Measurements from ENCODE around the gene FN3KRP. TPM values are rescaled to one million over a fixed set of nuclear protein-coding genes. Genes with fewer than 3 reads are reported as not detected.

FN3KRP gene
- polyA plus RNA-seq, 3 donors, result 16.5 to 24.8 (median 23.2) TPM

GRCh38 chr17:82677353-82677925 lies 39.1 kb upstream of the FN3KRP start:
- H2AFZ ChIP-seq (ENCODE audit: insufficient read depth, low read depth, low read length, poor library complexity, severe bottlenecking), result no peak overlapping the region
- intact Hi-C loops (cut with micrococcal nuclease), result no loop called here
- H3K9me3 ChIP-seq (replicated peaks in 1 of 2; ENCODE audit: control insufficient read depth in 1 of 2, insufficient read depth in 1 of 2, low read length in 2 of 2), result peaks cover 4 to 11% of the 10 kb centered on the region in 2 donors
- H3K9me3 Mint-ChIP-seq, result peaks cover 5 to 17% (median 12%) of the 10 kb centered on the region in 7 donors
- TF ChIP-seq CTCF (IDR thresholded peaks at IDR 0.05), result no peak
- DNase-seq, result no peak
- no peak overlapping the region for H3K9ac ChIP-seq (ENCODE audit: insufficient read depth, low read length, poor library complexity, severe bottlenecking)
- no peaks in the 10 kb centered on the region for H3K79me2 ChIP-seq (ENCODE audit: insufficient read depth, low read length)
- H3K36me3 Mint-ChIP-seq, result no peaks in the 10 kb centered on the region
- no peak overlapping the region for H3K27ac ChIP-seq (ENCODE audit: low read depth in 1 of 2, low read length in 2 of 2)
- no peak overlapping the region for H3K27ac Mint-ChIP-seq
- H3K4me2 ChIP-seq (replicated peaks; ENCODE audit: extremely low read depth, low read length, poor library complexity, severe bottlenecking), result no peak overlapping the region
- peaks cover 0 to 2% (median 0%) of the 10 kb centered on the region in 3 donors for H3K27me3 Mint-ChIP-seq (ENCODE audit: low read depth in 3 of 3)
- H4K20me1 ChIP-seq (ENCODE audit: insufficient read depth, low read length), result no peaks in the 10 kb centered on the region
- H3K4me1 ChIP-seq (ENCODE audit: control insufficient read depth in 1 of 2, insufficient read depth in 2 of 2, low read length in 2 of 2), result no peaks in the 10 kb centered on the region
- no peak overlapping the region for H3K4me3 Mint-ChIP-seq
- no peaks in the 10 kb centered on the region for H3K27me3 ChIP-seq (ENCODE audit: control insufficient read depth in 2 of 2, insufficient read depth in 2 of 2, low read length in 2 of 2)
- no peaks in the 10 kb centered on the region for H3K4me1 Mint-ChIP-seq
- 93% methylated on average over 23 of the region's 23 CpGs for WGBS (ENCODE audit: insufficient coverage)
- no peak overlapping the region for H3K4me3 ChIP-seq (replicated peaks in 1 of 3; ENCODE audit: low read depth in 2 of 3, low read length in 3 of 3)
- H3K36me3 ChIP-seq (replicated peaks in 1 of 2; ENCODE audit: control insufficient read depth in 1 of 2, insufficient read depth in 2 of 2, low read length in 2 of 2), result no peaks in the 10 kb centered on the region

- no peaks in the 10 kb centered on the region for H3K79me2 ChIP-seq (ENCODE audit: insufficient read depth, low read length)
- WGBS (ENCODE audit: insufficient coverage), result 97% methylated on average over 7 of the region's 14 CpGs
- H4K20me1 ChIP-seq (ENCODE audit: insufficient read depth, low read length), result no peaks in the 10 kb centered on the region
- peaks cover 4 to 11% of the 10 kb centered on the region in 2 donors for H3K9me3 ChIP-seq (replicated peaks in 1 of 2; ENCODE audit: control insufficient read depth in 1 of 2, insufficient read depth in 1 of 2, low read length in 2 of 2)
- no peaks in the 10 kb centered on the region for H3K4me1 Mint-ChIP-seq
- intact Hi-C loops (cut with micrococcal nuclease), result no loop called here
- H3K27ac Mint-ChIP-seq, result no peak overlapping the region
- no peak overlapping the region for H3K27ac ChIP-seq (ENCODE audit: low read depth in 1 of 2, low read length in 2 of 2)
- no peaks in the 10 kb centered on the region for H3K36me3 ChIP-seq (replicated peaks in 1 of 2; ENCODE audit: control insufficient read depth in 1 of 2, insufficient read depth in 2 of 2, low read length in 2 of 2)
- no peak overlapping the region for H3K4me3 ChIP-seq (replicated peaks in 1 of 3; ENCODE audit: low read depth in 2 of 3, low read length in 3 of 3)
- no peak overlapping the region for H3K4me3 Mint-ChIP-seq
- no peaks in the 10 kb centered on the region for H3K36me3 Mint-ChIP-seq
- no peak overlapping the region for H2AFZ ChIP-seq (ENCODE audit: insufficient read depth, low read depth, low read length, poor library complexity, severe bottlenecking)
- DNase-seq, result no peak
- no peaks in the 10 kb centered on the region for H3K4me1 ChIP-seq (ENCODE audit: control insufficient read depth in 1 of 2, insufficient read depth in 2 of 2, low read length in 2 of 2)
- no peak overlapping the region for H3K4me2 ChIP-seq (replicated peaks; ENCODE audit: extremely low read depth, low read length, poor library complexity, severe bottlenecking)
- H3K9ac ChIP-seq (ENCODE audit: insufficient read depth, low read length, poor library complexity, severe bottlenecking), result no peak overlapping the region
- TF ChIP-seq CTCF (IDR thresholded peaks at IDR 0.05), result no peak
- peaks cover 2 to 4% (median 2%) of the 10 kb centered on the region in 3 donors for H3K27me3 Mint-ChIP-seq (ENCODE audit: low read depth in 3 of 3)
- peaks cover 5 to 21% (median 12%) of the 10 kb centered on the region in 7 donors for H3K9me3 Mint-ChIP-seq
- no peaks in the 10 kb centered on the region for H3K27me3 ChIP-seq (ENCODE audit: control insufficient read depth in 2 of 2, insufficient read depth in 2 of 2, low read length in 2 of 2)
Observed at GRCh38 chr17:82678265-82678891, 38.1 kb upstream of the FN3KRP start.

Measured in CD14-positive monocyte (primary cell).